NCI-H2107 treated with DMSO at 0.1 percent for 48 hours (cell line): ENCODE results near the gene UVSSA.
"Not testable (repeated sequence)": the region's sequence is repeated elsewhere in the genome, so short reads cannot be mapped to it uniquely, and the experiment has no call there.

Source experiments
- DNase-seq: peaks from one replicate; lab custom pipeline; 2025; ENCODE audit not compliant: unreplicated experiment; lab: John Stamatoyannopoulos, UW

The UVSSA gene

GRCh38 chr4:1329408-1330371, 17.3 kb upstream of the UVSSA start:
- no peak for DNase-seq

GRCh38 chr4:1330761-1331590, 16.0 kb upstream of the UVSSA start:
- no peak for DNase-seq

- DNase-seq = no peak
Observed at GRCh38 chr4:1331591-1332353, 15.2 kb upstream of the UVSSA start.

GRCh38 chr4:1332686-1333085, 14.3 kb upstream of the UVSSA start:
- no peak for DNase-seq

- no peak for DNase-seq
Observed at GRCh38 chr4:1333256-1333655, 13.8 kb upstream of the UVSSA start.

- DNase-seq = not testable (repeated sequence)
Observed at GRCh38 chr4:1333851-1334578, 13.0 kb upstream of the UVSSA start.

- no peak for DNase-seq
Observed at GRCh38 chr4:1334579-1334895, 12.5 kb upstream of the UVSSA start.

- DNase-seq = not testable (repeated sequence)
Observed at GRCh38 chr4:1335193-1335883, 11.7 kb upstream of the UVSSA start.

- no peak for DNase-seq
Observed at GRCh38 chr4:1336088-1336491, 10.9 kb upstream of the UVSSA start.

GRCh38 chr4:1337376-1337831, 9.6 kb upstream of the UVSSA start:
- no peak for DNase-seq

GRCh38 chr4:1337951-1338751, 8.9 kb upstream of the UVSSA start:
- no peak for DNase-seq

GRCh38 chr4:1338752-1339414, 8.1 kb upstream of the UVSSA start:
- no peak for DNase-seq

- DNase-seq = no peak
Observed at GRCh38 chr4:1339489-1339888, 7.5 kb upstream of the UVSSA start.

GRCh38 chr4:1340181-1340747, 6.7 kb upstream of the UVSSA start:
- no peak for DNase-seq

GRCh38 chr4:1340861-1341260, 6.1 kb upstream of the UVSSA start:
- DNase-seq = no peak

- DNase-seq = no peak
Observed at GRCh38 chr4:1342003-1342402, 5.0 kb upstream of the UVSSA start.

GRCh38 chr4:1344696-1345095, 2.3 kb upstream of the UVSSA start:
- no peak for DNase-seq
